Liver (tissue), 9 donors: ENCODE results near the gene IFT57. TPM values are rescaled to one million over a fixed set of nuclear protein-coding genes. Genes with fewer than 3 reads are reported as not detected.

ENCODE experiments used
- DNase-seq: peaks from one replicate; pipeline ENCODE4 v3.0.0-alpha.2; 2017; ENCODE audit warnings: low spot score
- H3K27ac ChIP-seq, 2 donors: one replicate each; pipeline ENCODE4 v1.7.0; 2013; ENCODE audit warnings: inconsistent platforms in 2 of 2, low read length in 2 of 2, control low read depth in 1 of 2, low read depth in 1 of 2, mild to moderate bottlenecking in 1 of 2
- H3K27me3 ChIP-seq, 4 donors: one replicate each; pipeline versions ENCODE4 v1.6.1 to v1.7.0; 2013; ENCODE audit warnings: low read length in 3 of 4, inconsistent platforms in 1 of 4, mild to moderate bottlenecking in 1 of 4, moderate library complexity in 1 of 4; ENCODE audit not compliant: control insufficient read depth in 4 of 4, insufficient read depth in 4 of 4
- H3K36me3 ChIP-seq, 4 donors: one replicate each; pipeline versions ENCODE4 v1.6.1 to v1.7.0; 2013; ENCODE audit warnings: low read length in 3 of 4, mild to moderate bottlenecking in 3 of 4, low read depth in 1 of 4, moderate library complexity in 1 of 4; ENCODE audit not compliant: control insufficient read depth in 4 of 4, insufficient read depth in 3 of 4
- H3K4me1 ChIP-seq, 4 donors: one replicate each; pipeline versions ENCODE4 v1.6.1 to v1.7.0; 2013; ENCODE audit warnings: low read length in 3 of 4, mild to moderate bottlenecking in 3 of 4, moderate library complexity in 1 of 4; ENCODE audit not compliant: control insufficient read depth in 4 of 4, insufficient read depth in 4 of 4
- H3K4me3 ChIP-seq, 3 donors: one replicate each; pipeline versions ENCODE4 v1.6.1 to v1.7.0; 2013; ENCODE audit warnings: low read length in 3 of 3, control low read depth in 1 of 3, low read depth in 1 of 3, mild to moderate bottlenecking in 1 of 3
- H3K9ac ChIP-seq, 2 donors: one replicate each; pipeline ENCODE4 v1.7.0; 2013; ENCODE audit warnings: low read length in 2 of 2, mild to moderate bottlenecking in 2 of 2, moderate library complexity in 2 of 2, control low read depth in 1 of 2, low read depth in 1 of 2
- H3K9me3 ChIP-seq, 4 donors: one replicate each; pipeline versions ENCODE4 v1.6.1 to v1.7.0; 2013; ENCODE audit warnings: low read length in 3 of 4; ENCODE audit not compliant: control insufficient read depth in 4 of 4
- ATF3 ChIP-seq: IDR thresholded peaks from 2 replicates; pipeline ENCODE4 v1.6.1; 2016; ENCODE audit warnings: antibody characterized with exemption
- CTCF ChIP-seq: fragments of 150-350 bp; IDR thresholded peaks from 2 replicates; pipeline ENCODE4 v1.5.1; 2017; ENCODE audit warnings: improper control_type of control experiment, low read depth, low read length; ENCODE audit not compliant: missing input control
- EGR1 ChIP-seq, 2 donors: IDR thresholded peaks; 2 replicates each; pipeline ENCODE4 v1.6.1; 2016 to 2018; ENCODE audit warnings: antibody characterized with exemption in 2 of 2, low read depth in 2 of 2
- FOXA2 ChIP-seq: IDR thresholded peaks from 2 replicates; pipeline ENCODE4 v1.6.1; 2016; ENCODE audit warnings: antibody characterized with exemption
- GABPA ChIP-seq, 2 donors: IDR thresholded peaks in 1 of 2; conservative IDR thresholded peaks in 1 of 2; 2 replicates each; pipeline ENCODE4 v1.6.1; 2016; ENCODE audit warnings: antibody characterized with exemption in 2 of 2, mild to moderate bottlenecking in 1 of 2, moderate library complexity in 1 of 2
- HNF4A ChIP-seq, 2 donors: conservative IDR thresholded peaks; 2 replicates each; pipeline ENCODE4 v1.6.1; 2016; ENCODE audit warnings: antibody characterized with exemption in 2 of 2, mild to moderate bottlenecking in 2 of 2
- JUND ChIP-seq, 2 donors: IDR thresholded peaks; 2 replicates each; pipeline ENCODE4 v1.6.1; 2016; ENCODE audit warnings: antibody characterized with exemption in 2 of 2
- MAX ChIP-seq: IDR thresholded peaks from 2 replicates; pipeline ENCODE4 v1.6.1; 2016; ENCODE audit warnings: antibody characterized with exemption
- NR2F2 ChIP-seq: IDR thresholded peaks from 2 replicates; pipeline ENCODE4 v1.6.1; 2016; ENCODE audit warnings: antibody characterized with exemption
- REST ChIP-seq: IDR thresholded peaks from 2 replicates; pipeline ENCODE4 v1.6.1; 2016; ENCODE audit warnings: antibody characterized with exemption, mild to moderate bottlenecking
- TAF1 ChIP-seq: conservative IDR thresholded peaks from 2 replicates; pipeline ENCODE4 v1.6.1; 2016; ENCODE audit warnings: antibody characterized with exemption, mild to moderate bottlenecking
- ZBTB33 ChIP-seq: IDR thresholded peaks from 2 replicates; pipeline ENCODE4 v1.6.1; 2016; ENCODE audit warnings: antibody characterized with exemption
- WGBS: extraction: QIAGEN DNeasy Blood & Tissue Kit; methylation state at CpG from one replicate; pipeline ENCODE4 v1.1.7; 2013; 5-methylcytosine and 5-hydroxymethylcytosine counted together
- polyA plus RNA-seq, 2 donors: library from polyadenylated mRNA; stranded (reverse) in 1 of 2; unstranded in 1 of 2; fragments of 200-250 nt in 1 of 2; fragments of >200 nt in 1 of 2; fragmentation: Nextera tagmentation in 1 of 2; extraction: Ambion mirVana in 1 of 2; gene quantifications; one replicate each; pipeline versions ENCODE4 v1.2.1 to v1.2.3, GENCODE V29; 2013 to 2015
- total RNA-seq, 2 donors: library from RNA; depleted of rRNA; stranded (reverse); fragments of >200 nt; gene quantifications; one replicate each; pipeline ENCODE4 v1.2.3, GENCODE V29; 2014
- donor health status: healthy.
- donor health status: healthy.
- donor health status: healthy.
- donor health status: healthy.
- donor health status: healthy.

Gene IFT57
- total and polyA plus RNA-seq, 4 donors, result 5.2 to 9.2 (median 7.3) TPM

- no peaks in the 10 kb centered on the region for H3K9me3 ChIP-seq
- no peaks in the 10 kb centered on the region for H3K4me1 ChIP-seq
- DNase-seq, result no peak
- TF ChIP-seq FOXA2, result no peak
- no peak for TF ChIP-seq MAX
- TF ChIP-seq ZBTB33, result no peak
- TF ChIP-seq ATF3, result no peak
- H3K9ac ChIP-seq, result no peak overlapping the region
- WGBS, result 94% methylated on average over 15 of the region's 15 CpGs
- no peak overlapping the region for H3K4me3 ChIP-seq
- H3K36me3 ChIP-seq, result no peaks in the 10 kb centered on the region
- H3K27me3 ChIP-seq, result no peaks in the 10 kb centered on the region
- H3K27ac ChIP-seq, result no peak overlapping the region
Measured at GRCh38 chr3:108113975-108114374, 108.2 kb downstream of the IFT57 start.

- Histone ChIP-seq H3K4me1 (no peaks in the 10 kb centered on the region), H3K27me3 (no peaks in the 10 kb centered on the region), H3K4me3 (no peak overlapping the region), H3K36me3 (no peaks in the 10 kb centered on the region), H3K27ac (no peak overlapping the region), H3K9me3 (no peaks in the 10 kb centered on the region), H3K9ac (no peak overlapping the region)
- no peak for TF ChIP-seq JUND (IDR thresholded peaks at IDR 0.05)
- no peak for TF ChIP-seq HNF4A (conservative IDR thresholded peaks at IDR 0.05)
- no peak for TF ChIP-seq GABPA (IDR thresholded peaks at IDR 0.05 in 1 of 2, conservative IDR thresholded peaks at IDR 0.05 in 1 of 2)
- TF ChIP-seq ZBTB33, result no peak
- no peak for TF ChIP-seq EGR1 (IDR thresholded peaks at IDR 0.05; ENCODE audit: low read depth in 2 of 2)
- TF ChIP-seq CTCF, result no peak
- no peak for TF ChIP-seq REST
- no peak for TF ChIP-seq MAX
- no peak for TF ChIP-seq NR2F2
- no peak for TF ChIP-seq TAF1
- no peak for TF ChIP-seq FOXA2
- no peak for DNase-seq
- 95% methylated on average over 3 of the region's 3 CpGs for WGBS
Measured at GRCh38 chr3:108110934-108111333, 111.3 kb downstream of the IFT57 start.

Other genes starting within 250 kb of the IFT57 start
- gene CD47, start 131.4 kb downstream of the IFT57 start, total RNA-seq, result 10 to 100 TPM; 29.0 to 38.8 TPM
- 10 to 100 TPM; 23.4 to 39.5 TPM for gene CD47, start 131.4 kb downstream of the IFT57 start, polyA plus RNA-seq
- gene HHLA2, start 74.1 kb upstream of the IFT57 start, total RNA-seq, result under 1 TPM in 1 of 2 donors, not detected in 1; 0.14 TPM
- gene HHLA2, start 74.1 kb upstream of the IFT57 start, polyA plus RNA-seq, result under 1 TPM in 1 of 2 donors, not detected in 1; 0.07 TPM